Inflammatory macrophage treated with lipopolysaccharide for 1 hour (primary cell): ENCODE data around the gene ZNF487.
"Not testable (repeated sequence)": the region's sequence is repeated elsewhere in the genome, so short reads cannot be mapped to it uniquely, and the experiment has no call there.

ENCODE experiments used
- DNase-seq, 2 donors: peaks; one replicate each; pipeline ENCODE4 v3.0.0-alpha.2; 2020 to 2022

ZNF487 gene

GRCh38 chr10:43436291-43437140 is at the start of gene ZNF487:
TSS of gene ZNF487 (plus strand) at chr10:43437111. CDS start at chr10:43475814, 38,703 bp downstream.
- DNase-seq, result peak; percentile 86

- no peak for DNase-seq
Observed at GRCh38 chr10:43387678-43388032, 49.3 kb upstream of the ZNF487 start.

DNA sequence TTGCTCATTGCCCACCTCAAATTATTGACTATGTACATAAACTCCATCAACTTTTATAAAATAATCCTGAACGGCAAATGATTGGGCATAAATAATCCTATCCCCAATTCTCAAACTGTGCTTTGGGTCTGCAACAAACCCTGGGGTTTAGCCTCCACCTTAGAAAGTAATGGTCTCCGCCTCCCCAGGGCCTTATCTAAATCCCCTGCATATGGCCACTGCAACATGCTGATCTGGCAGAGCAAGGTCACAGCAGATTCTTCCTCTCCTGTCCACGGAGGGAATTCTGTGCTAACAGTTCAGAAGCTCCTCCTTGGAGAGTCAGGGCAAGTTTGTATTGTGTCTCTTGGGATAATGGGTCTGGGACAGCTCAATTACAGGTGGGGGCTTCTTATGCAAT is 47.0 kb upstream of the ZNF487 start:
- DNase-seq, result no peak

DNA sequence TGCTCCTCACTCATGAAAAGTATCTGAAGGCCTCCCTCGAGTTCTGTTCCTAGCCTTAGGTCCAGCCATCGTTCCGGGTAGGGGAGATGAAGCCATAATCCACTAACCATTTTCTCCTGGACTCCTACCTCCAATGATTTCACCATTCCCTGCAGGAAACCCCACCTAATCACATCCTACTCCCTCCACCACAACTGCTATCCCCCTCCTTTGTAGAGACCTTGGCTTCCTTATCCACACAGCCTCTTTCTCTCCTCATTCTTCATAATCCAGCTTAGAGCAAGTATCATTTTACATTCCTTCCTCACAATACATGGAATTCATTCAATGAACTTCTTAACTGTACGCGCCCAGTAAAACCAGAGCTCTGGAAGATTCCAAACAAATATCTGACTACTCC is 46.6 kb upstream of the ZNF487 start:
- DNase-seq, result no peak

DNA sequence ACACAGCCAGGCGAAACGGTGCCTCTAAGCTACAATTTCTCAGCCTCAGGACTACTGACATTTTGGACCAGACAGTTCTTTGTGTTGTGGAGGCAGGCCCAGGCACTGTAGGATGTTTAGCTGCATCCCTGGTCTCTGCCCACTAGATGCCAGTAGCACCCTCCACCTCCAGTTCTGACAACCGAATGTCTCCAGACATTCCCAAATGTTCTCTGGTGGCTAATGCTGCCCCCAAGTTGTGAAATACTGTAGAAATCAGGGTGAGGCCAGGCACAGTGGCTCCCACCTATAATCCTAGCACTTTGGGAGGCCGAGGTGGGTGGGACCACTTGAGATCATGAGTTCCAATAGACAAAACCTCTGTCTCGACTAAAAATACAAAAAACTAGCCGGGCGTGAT is 46.2 kb upstream of the ZNF487 start:
- peak in 1 of 2 donors; percentile 24 for DNase-seq

GRCh38 chr10:43391496-43391895 is 45.4 kb upstream of the ZNF487 start:
- no peak for DNase-seq

DNA sequence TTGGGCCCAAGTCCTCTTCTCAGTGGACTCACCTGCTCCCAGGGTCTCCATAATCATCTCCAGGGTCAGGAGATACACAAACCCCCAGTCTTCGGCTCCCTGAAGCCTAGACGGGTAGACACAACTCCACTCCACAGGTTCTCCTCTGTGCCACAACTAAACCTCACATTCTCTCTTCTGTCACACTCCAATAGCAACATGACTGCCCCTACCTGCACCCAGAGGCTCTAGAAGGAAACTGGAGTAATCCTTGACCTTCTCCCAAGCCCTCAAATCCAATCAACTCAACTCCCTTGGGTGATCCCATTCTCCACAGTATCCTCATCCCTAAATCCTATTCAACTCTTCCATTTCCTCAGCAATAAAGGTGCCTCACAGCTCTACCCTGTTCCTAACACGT is 44.2 kb upstream of the ZNF487 start:
- DNase-seq, result no peak

- DNase-seq, result not testable (repeated sequence)
Observed at GRCh38 chr10:43393186-43393585, 43.7 kb upstream of the ZNF487 start.

DNA sequence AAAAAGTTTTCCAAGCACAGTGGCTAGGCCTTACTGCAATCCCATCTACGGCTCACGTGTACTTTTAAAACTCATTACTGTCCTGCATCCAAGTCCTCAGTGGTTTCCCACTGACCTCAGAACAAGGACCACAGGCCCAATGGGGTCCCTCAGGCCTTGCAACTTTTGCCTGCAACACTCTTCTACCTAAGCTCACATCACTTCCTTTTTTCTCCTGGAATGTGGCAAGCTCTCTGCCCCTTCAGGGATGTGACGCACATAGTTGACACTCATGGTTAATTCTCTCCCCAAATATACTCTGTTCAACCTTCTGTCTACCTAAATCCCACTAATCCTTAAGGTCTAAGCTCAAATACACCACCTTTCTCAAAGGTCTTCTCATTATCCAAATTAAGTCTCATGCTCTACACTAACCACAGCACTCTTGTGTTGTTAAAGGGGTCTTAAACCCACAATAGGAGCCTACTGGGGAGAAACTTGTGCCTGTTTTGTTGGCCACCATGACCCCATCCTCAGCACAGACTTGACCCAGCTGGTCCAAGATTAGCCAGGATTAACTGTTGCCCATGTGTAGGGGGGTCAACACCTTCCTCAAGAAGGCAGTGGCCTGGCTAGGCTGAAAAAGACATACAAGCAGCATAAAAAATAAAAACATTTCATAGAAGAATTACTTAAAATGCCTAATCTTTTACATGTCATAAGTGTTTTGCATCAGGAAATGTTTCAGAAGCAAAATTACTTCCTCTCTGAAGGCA is 43.1 kb upstream of the ZNF487 start:
- peak in 1 of 2 donors; percentile 35 for DNase-seq

- no peak for DNase-seq
Observed at GRCh38 chr10:43394868-43395267, 42.0 kb upstream of the ZNF487 start.

DNA sequence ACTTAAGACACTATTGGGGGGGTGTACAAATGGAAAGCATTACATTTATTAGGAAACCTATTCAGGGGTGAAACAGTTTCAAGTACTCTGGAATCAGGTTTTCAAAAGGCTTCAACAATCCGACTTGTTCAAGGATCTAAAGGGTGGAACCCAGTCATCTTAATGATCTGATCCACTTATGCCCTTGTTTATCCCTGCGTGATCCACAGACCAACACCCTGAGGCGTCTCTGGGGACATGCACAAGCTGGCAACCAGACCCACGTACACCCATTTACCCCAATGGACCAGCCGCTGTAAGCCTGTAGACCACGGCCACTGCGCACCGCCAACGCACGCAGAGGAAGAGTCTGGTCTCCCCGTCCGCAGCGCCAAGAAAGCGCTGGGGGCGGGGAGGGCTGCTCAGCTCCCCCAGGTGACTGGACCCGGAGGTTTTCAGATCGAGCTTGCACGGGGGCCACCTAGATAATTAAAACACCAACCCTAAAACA is 41.3 kb upstream of the ZNF487 start:
- DNase-seq, result no peak

GRCh38 chr10:43396061-43396927 is 40.6 kb upstream of the ZNF487 start:
- DNase-seq, result peak in 1 of 2 donors; percentile 52

GRCh38 chr10:43396928-43397624 is 39.8 kb upstream of the ZNF487 start:
- peak; percentile 79 to 87 for DNase-seq

DNA sequence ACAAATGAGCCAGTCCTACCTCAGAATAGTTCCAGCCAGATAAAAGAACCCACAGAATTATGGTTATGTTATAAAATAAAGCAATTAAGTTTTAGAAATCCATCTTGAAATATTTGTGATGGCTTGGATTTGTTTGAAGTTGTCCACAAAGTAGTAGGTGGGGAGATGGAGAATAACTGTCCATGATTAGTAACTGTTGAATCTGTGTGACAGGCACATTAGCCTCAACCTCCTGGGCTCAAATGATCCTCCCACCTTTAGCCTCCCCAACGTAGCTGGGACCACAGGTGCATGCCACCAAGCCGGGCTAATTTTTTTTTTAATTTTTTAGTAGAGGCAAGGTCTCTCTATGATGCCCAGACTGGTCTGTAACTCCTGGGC is 38.0 kb upstream of the ZNF487 start:
- DNase-seq, result no peak

- DNase-seq, result peak; percentile 73 to 88
Observed at GRCh38 chr10:43399320-43400310, 37.3 kb upstream of the ZNF487 start.

DNA sequence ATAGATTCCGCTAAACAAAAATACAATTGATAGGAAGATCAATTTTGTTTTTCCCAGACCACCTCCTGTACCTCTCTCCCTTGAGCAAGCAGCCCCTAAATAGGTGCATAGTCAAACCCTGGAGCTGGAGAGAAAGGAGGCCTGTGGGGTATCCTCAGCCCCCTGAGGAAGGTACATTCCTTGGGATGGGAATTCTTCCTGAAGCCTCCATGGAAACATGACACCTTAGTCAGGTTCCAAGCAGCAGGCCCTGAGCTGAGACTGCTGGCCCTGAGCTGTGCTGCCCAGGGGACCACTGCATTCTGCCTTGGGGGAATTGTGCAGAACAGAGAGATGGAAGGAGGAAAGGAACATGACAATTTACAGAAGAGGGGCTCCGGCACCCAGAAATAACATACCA is 35.3 kb upstream of the ZNF487 start:
- no peak for DNase-seq

DNA sequence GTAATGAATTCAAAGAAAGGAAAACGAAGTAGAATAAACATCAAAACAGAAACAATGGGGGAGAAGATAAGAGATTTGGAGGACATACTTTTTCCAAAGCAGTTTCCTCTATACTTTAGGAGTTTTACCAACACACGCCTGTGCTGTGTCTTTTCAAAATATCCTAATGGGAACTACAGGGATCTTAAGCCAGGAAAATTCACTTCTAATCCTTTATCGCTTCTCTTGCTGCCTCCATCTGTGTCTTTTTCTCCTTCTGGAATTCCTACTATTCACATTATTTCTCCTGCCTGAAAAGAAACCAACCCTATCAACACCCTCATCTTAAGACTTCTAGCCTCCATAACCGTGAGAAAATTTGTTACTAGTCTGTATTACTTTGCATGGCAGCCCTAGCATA is 34.7 kb upstream of the ZNF487 start:
- no peak for DNase-seq

DNA sequence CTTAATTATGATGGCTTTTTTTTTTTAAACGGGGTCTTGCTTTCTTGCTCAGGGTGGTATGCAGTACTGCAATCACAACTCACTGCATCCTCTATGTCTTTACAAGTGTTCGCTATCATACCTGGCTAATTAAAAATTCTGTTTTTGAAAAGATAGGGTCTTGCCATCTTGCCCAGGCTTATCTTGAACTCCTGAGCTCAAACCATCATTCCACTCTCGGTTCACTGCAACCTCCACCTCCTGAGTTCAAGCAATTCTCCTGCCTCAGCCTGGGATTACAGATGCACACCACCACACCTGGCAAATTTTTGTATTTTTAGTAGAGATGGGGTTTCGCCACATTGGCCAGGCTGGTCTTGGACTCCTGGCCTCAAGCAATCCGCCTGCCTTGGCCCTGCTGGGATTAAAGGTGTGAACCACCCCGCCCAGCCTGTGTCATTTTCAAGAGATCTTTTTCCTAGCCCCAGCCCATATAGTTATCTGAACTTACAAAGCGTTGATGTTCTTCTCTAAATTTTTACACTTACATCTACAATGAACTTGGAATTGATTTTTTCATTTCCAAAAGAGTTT is 33.9 kb upstream of the ZNF487 start:
- DNase-seq, result no peak

DNA sequence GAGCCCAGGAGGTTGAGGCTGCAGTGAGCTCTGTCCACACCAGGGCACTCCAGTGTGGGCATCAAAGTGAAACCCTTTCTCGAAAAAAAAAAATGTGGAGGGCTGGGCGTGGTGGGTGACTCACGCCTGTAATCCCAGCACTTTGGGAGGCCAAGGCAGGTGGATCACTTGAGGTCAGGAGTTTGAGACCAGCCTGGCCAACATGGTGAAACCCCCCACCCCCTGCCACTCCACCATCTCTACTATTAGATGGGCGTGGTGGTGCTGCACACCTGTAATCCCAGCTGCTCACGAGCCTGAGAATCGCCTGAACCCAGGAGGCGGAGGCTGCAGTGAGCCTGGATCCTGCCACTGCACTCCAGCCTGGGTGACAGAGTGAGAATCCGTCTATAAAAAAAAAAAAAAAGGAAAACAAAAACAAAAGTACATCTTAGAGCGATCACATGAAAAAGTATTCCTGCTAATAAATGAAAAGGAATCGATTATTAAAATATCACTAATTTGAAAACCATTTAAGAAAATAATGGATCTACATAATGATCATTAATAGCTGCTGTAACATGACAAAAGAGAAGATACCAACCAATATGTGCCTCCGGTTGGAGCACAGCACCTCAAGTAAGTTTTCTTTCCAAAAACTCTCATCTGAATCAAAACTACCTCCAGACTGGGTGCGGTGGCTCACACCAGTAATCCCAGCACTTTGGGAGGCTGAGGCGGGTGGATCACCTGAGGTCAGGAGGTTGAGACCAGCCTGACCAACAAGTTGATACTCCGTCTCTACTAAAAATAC is 32.8 kb upstream of the ZNF487 start:
- DNase-seq, result no peak

- DNase-seq, result peak in 1 of 2 donors; percentile 32
Observed at GRCh38 chr10:43404704-43405084, 32.2 kb upstream of the ZNF487 start.
